Measurements from ENCODE around the gene IGFBP5.

IGFBP5 gene

DNA sequence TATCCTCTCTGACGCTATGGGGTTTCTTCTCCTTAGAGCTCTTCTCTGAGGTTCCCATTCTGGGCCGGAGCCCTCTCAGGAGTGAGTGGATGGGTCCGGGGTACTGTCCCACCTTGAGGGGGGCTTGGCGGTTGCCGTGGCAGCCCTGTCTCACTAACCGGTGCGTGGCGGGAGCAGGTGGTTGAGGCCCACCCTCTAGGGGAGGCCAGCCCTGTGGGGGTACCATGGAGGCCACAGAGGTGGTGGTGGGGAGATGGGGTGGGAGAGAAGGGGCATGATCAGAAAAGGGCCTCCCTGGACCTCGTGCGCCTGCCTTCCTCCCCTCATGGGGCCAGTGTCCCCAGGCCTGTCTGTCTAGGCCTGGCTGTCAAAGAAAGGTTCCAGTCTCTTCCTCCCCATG is 22.3 kb downstream of the IGFBP5 start:
- no peak for DNase-seq (ENCODE audit: insufficient read length, low spot score)
- no peak for FAIRE-seq
- TF ChIP-seq, protein P1, sequence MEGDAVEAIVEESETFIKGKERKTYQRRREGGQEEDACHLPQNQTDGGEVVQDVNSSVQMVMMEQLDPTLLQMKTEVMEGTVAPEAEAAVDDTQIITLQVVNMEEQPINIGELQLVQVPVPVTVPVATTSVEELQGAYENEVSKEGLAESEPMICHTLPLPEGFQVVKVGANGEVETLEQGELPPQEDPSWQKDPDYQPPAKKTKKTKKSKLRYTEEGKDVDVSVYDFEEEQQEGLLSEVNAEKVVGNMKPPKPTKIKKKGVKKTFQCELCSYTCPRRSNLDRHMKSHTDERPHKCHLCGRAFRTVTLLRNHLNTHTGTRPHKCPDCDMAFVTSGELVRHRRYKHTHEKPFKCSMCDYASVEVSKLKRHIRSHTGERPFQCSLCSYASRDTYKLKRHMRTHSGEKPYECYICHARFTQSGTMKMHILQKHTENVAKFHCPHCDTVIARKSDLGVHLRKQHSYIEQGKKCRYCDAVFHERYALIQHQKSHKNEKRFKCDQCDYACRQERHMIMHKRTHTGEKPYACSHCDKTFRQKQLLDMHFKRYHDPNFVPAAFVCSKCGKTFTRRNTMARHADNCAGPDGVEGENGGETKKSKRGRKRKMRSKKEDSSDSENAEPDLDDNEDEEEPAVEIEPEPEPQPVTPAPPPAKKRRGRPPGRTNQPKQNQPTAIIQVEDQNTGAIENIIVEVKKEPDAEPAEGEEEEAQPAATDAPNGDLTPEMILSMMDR (IDR thresholded peaks at IDR 0.05; ENCODE audit: insufficient read depth, missing control alignments) = no peak

DNA sequence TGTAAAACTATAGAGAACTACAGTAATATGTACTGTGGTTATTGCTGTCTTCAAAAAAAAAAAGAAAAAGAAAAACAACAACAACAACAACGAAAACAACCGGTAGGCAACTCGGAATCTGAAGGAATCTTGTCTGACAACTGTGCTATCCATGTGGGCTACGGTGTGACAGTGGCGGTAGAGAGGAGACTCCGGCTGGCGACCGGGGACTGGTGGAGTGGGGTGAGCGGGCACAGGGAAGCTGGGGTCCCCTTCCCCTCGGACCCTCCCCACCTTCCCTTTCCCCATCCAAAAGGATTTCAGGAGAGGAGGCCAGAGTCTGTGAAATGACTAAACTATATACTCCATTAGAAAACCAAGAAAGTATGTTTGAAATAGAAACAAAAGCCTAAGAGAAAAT is 22.9 kb downstream of the IGFBP5 start:
- FAIRE-seq (no peak), DNase-seq (ENCODE audit: insufficient read length, low spot score) (no peak)
- TF ChIP-seq, protein P1 (IDR thresholded peaks at IDR 0.05; ENCODE audit: insufficient read depth, missing control alignments) = no peak

DNA sequence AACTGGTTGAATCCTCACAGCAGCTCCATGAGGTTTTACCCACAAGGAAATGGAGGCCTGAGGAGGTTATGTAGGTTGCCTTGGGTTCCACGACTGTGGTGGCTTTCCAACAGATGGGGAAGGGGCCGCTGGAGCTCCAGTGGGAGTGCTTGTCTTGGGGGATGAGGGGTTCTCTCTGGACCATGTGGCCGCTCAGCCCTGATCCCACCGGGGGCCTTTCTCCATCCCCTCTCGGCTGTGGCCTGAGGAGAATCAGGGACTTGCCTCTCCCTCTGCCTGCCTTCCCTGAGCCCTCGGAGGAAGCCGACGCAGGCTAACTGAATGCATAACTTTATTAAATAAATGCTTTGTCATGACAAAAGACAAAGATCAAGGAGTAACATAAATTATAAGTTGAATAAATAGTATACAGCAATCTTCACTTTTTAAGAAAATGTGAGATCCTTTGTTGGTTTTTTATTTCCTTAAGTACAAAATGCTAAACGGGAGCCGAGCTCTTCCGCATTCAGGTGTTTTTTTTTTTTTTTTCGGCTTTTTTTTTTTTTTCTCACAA is 23.5 kb downstream of the IGFBP5 start:
- TF ChIP-seq, protein P1 (IDR thresholded peaks at IDR 0.05; ENCODE audit: insufficient read depth, missing control alignments) = no peak
- DNase-seq (ENCODE audit: insufficient read length, low spot score) (no peak), FAIRE-seq (no peak)

DNA sequence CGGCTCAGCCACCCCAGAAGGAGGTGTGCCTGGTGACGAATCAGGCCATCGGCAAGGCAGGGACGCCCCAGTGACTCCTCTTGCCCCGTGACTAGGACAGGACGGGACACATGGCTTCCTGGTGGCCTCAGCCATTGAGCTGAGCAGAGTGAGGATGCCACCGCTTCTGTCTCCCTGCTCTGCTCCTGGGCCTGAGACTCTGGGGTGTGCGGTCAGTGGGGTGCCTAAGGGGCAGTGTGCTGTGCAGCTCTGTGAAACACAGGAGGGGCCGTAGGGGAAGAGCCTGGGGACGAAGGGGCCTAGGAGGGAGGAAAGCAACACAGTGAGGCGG is 24.3 kb downstream of the IGFBP5 start:
- DNase-seq (ENCODE audit: insufficient read length, low spot score) = no peak
- TF ChIP-seq, protein P1 (IDR thresholded peaks at IDR 0.05; ENCODE audit: insufficient read depth, missing control alignments) = no peak
- FAIRE-seq = no peak

DNA sequence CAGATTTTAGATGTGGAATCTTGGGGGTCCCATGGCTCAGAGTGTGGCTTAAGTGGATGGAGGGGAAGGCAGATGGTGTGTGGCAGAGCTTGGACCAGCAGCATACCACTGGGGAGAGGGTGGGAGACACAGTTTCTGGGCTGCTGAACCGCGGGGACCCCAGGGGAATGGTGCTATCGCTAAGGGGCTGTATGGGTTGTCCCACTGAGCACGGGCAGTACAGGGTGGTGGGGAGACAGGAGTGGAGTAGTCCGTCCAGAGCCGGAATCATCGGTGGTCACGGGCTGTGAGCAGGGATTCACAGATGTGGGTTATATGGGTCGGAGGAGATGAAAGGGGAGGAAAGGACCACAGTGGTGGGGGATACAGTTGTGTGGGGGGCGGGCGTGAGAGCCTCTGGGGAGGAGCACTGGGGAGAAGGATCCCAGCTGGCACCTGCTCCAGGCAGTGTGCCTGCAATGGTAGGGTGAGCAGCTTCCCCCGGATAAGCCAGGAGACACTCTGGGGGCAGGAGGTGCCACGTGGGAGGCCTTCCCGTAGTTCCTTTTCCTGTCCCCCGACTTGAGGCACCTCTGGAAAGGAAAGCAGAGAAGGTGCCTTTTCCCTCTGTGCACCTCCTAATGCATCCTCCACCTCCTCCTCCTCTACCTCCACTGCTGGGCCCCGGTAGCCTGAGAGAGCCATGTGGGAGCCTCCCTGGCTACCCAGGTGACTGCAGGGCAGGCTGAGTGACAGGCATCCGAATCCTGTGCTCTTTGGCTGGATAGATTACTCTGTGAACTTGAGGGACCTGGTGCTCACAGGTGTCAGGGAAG is 24.9 kb downstream of the IGFBP5 start:
- TF ChIP-seq, protein P1 (IDR thresholded peaks at IDR 0.05; ENCODE audit: insufficient read depth, missing control alignments) = no peak
- FAIRE-seq (no peak), DNase-seq (ENCODE audit: insufficient read length, low spot score) (no peak)

DNA sequence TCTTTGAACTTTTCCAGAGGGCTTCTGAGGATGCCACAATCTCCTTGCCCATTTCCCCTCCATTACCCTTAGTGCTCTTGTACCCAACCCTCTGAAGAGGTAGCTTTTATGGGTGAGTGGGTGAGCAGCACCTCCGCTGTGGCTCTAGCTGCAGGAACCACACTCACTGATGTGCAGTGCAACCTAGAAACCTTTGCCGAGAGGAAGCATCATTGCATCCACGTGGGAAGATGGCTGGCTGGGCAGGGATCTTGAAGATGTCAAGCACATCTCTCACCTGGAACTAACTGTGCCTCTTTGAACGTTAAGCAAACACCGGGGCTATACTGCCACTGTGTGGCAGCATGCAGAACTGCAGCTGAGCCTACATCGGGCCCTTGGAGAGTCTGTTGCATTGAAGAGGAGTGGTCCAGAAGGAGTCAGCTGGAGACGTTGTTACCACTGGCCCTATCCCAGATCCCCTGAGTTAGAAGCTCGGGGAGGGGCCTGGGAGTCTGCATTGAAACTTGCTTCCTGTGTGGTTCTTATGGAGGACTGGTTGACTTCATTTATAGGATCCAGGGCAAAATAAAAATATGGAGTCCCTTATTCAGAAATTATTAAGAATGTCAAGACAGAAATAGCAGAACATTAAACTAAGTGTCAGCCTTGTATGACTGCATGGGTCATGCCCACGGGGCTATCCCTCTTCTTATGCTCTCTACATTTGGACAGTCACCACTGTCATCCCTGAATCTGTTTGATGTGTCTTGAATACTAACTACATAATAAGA is 28.7 kb downstream of the IGFBP5 start:
- FAIRE-seq = no peak
- DNase-seq (ENCODE audit: insufficient read length, low spot score) = peak; percentile 69
- TF ChIP-seq, protein P1 (IDR thresholded peaks at IDR 0.05; ENCODE audit: insufficient read depth, missing control alignments) = peak; percentile 99

All from D721Med (cell line).